Stimulated activated naive CD8-positive, alpha-beta T cell treated with anti-CD3 and anti-CD28 coated beads, Interleukin-15, amount 100 ng/mL, for 72 hours (primary cell): ENCODE measurements around the gene FXN.
A peak's percentile ranks its signal among the peaks of the same experiment; 100 is the strongest.
"Not testable (repeated sequence)": the region's sequence is repeated elsewhere in the genome, so short reads cannot be mapped to it uniquely, and the experiment has no call there.

Experiments
- ATAC-seq: fragments of 150-1000 bp; cut with Tn5 transposase; 2 replicates; pipeline ENCODE4 v1.10.0; 2021; ENCODE audit warnings: mild to moderate bottlenecking, moderate library complexity
- DNase-seq, 2 donors: peaks; one replicate each; pipeline ENCODE4 v3.0.0; 2021 to 2022
- H3K27ac Mint-ChIP-seq, 2 donors: one replicate each; pipeline ENCODE4 v1.8.0; 2022; ENCODE audit warnings: mild to moderate bottlenecking in 2 of 2, mixed read lengths in 2 of 2, moderate library complexity in 2 of 2
- H3K27me3 Mint-ChIP-seq: one replicate; pipeline ENCODE4 v1.8.0; 2022; ENCODE audit warnings: mixed read lengths
- H3K4me1 Mint-ChIP-seq: one replicate; pipeline ENCODE4 v1.8.0; 2022; ENCODE audit warnings: mild to moderate bottlenecking, mixed read lengths
- H3K4me3 Mint-ChIP-seq, 2 donors: one replicate each; pipeline ENCODE4 v1.8.0; 2022; ENCODE audit warnings: mild to moderate bottlenecking in 2 of 2, mixed read lengths in 2 of 2, moderate library complexity in 1 of 2
- H3K9me3 Mint-ChIP-seq, 2 donors: one replicate each; pipeline ENCODE4 v1.8.0; 2022; ENCODE audit warnings: mixed read lengths in 2 of 2

The FXN gene

DNA sequence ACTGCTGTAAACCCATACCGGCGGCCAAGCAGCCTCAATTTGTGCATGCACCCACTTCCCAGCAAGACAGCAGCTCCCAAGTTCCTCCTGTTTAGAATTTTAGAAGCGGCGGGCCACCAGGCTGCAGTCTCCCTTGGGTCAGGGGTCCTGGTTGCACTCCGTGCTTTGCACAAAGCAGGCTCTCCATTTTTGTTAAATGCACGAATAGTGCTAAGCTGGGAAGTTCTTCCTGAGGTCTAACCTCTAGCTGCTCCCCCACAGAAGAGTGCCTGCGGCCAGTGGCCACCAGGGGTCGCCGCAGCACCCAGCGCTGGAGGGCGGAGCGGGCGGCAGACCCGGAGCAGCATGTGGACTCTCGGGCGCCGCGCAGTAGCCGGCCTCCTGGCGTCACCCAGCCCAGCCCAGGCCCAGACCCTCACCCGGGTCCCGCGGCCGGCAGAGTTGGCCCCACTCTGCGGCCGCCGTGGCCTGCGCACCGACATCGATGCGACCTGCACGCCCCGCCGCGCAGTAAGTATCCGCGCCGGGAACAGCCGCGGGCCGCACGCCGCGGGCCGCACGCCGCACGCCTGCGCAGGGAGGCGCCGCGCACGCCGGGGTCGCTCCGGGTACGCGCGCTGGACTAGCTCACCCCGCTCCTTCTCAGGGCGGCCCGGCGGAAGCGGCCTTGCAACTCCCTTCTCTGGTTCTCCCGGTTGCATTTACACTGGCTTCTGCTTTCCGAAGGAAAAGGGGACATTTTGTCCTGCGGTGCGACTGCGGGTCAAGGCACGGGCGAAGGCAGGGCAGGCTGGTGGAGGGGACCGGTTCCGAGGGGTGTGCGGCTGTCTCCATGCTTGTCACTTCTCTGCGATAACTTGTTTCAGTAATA lies at the start of gene FXN:
Gene FXN (plus strand): TSS at position 315 of the 871 bp plus-strand sequence. CDS start 31 bp downstream, at position 346.
- H3K4me1 Mint-ChIP-seq = peaks cover 16% of the 10 kb centered on the region
- peak; percentile 95 for ATAC-seq

DNA sequence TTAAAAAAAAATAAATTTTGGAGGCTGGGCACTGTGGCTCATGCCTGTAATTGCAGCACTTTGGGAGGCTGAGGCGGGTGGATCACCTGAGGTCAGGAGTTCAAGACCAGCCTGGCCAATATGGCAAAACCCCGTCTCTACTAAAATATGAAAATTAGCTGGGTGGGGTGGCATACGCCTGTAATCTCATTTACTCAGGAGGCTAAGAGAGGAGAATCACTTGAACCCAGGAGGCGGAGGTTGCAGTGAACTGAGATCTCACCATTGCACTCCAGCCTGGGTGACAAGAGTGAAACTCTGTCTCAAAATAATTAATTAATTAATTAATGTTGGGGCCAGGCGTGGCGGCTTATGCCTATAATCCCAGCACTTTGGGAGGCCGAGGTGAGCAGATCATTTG lies 48.6 kb upstream of the FXN start:
- not testable (repeated sequence) for H3K27ac Mint-ChIP-seq, H3K4me1 Mint-ChIP-seq, DNase-seq, H3K27me3 Mint-ChIP-seq, H3K9me3 Mint-ChIP-seq, H3K4me3 Mint-ChIP-seq, ATAC-seq

More for the DNA sequence above, at the start of gene FXN:
- no peaks in the 10 kb centered on the region for H3K27me3 Mint-ChIP-seq
- DNase-seq = peak; percentile 86 to 87
- H3K9me3 Mint-ChIP-seq = no peaks in the 10 kb centered on the region
- peak within 1 kb of the TSS; percentile 91 to 96 for H3K27ac Mint-ChIP-seq
- peak within 1 kb of the TSS; percentile 96 to 97 for H3K4me3 Mint-ChIP-seq

DNA sequence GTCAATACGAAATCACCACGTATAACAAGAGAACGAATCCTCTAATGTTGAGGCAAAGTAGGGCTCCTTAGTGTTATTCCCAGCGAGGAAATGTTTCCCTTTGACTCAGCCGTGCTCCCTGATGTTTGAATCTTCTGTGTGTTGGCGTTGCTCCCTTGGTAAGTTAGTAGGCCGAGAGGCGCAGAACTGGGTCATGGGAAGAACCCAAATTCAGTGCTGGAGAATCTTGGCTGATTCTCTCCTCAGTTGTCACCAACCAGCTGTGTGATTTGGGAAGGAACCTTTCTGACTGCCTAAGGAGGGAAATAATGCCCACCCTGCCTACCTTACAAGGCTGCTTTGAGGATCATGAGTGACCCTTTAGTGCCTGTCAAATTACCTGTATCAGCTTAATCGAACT lies 44.1 kb upstream of the FXN start:
- Mint-ChIP-seq H3K27ac (no peak overlapping the region), H3K9me3 (no peaks in the 10 kb centered on the region), H3K27me3 (no peaks in the 10 kb centered on the region), H3K4me3 (no peak overlapping the region), H3K4me1 (peaks cover 5% of the 10 kb centered on the region)
- DNase-seq = no peak
- no peak for ATAC-seq

DNA sequence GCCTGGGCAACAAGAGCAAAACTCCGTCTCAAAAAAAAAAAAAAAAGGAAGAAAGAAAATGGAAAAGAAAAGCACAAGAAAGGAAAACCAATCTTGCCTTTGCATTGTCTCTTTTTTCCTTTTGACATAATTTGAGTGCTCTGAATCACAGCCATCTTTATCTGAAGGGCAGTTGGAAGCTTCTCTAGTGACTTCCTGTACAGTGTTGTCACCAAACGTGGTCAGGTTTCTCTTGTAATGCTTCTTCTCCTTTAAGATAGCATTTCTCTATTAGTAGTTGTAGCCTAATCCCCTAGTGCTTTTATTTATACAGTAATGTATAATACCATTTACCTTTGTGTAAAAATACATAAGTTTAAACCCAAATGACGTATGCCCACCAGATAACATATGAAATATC lies 39.8 kb upstream of the FXN start:
- no peaks in the 10 kb centered on the region for H3K9me3 Mint-ChIP-seq
- DNase-seq = no peak
- H3K27ac Mint-ChIP-seq = no peak overlapping the region
- no peak overlapping the region for H3K4me3 Mint-ChIP-seq
- H3K27me3 Mint-ChIP-seq = no peaks in the 10 kb centered on the region
- peaks cover 17% of the 10 kb centered on the region for H3K4me1 Mint-ChIP-seq
- ATAC-seq = no peak

DNA sequence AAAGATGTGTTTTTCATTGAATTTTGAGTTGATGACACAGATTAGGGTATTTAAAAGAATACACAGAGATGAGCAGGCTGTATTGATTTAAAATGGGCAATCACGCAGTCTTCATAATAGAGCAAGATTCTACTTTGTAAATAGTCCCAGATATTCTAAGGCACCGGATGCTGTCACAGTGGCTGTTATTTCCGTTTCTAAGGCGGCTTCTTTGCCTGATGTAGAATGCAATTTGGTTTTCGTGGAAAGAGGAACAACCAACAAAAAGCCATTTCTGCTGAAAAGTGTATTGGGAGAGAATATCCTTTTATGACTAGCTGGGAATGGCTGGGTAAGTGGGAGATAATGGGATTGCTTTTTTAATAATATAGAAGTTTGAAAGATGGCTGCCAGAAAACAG lies 39.1 kb upstream of the FXN start:
- Mint-ChIP-seq H3K27ac (peak overlapping the region; percentile 50 to 75), H3K27me3 (no peaks in the 10 kb centered on the region), H3K4me3 (peak overlapping the region; percentile 39 to 49), H3K4me1 (peaks cover 17% of the 10 kb centered on the region), H3K9me3 (no peaks in the 10 kb centered on the region)
- no peak for DNase-seq
- ATAC-seq = no peak

DNA sequence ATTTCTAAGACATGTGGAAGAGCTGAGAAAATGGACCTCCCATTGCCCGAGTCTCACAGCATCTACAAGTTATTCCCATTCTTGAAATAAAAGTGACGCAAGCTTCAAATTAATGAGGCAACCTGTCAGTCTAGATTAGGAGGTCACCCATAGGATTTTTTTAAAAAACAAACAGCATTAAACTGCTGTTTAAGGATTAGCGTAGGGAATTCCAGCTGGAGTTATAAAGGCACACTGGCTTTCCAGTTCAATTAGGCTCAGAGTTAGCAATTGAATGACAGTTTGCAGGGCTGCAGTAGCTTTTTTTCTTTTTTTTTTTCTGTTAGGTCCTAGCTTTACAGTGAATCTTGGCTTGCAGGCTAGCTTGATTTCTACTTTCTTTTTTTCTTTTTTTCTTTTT lies 37.9 kb upstream of the FXN start:
- Mint-ChIP-seq H3K27me3 (no peaks in the 10 kb centered on the region), H3K4me3 (no peak overlapping the region), H3K9me3 (no peaks in the 10 kb centered on the region), H3K27ac (peak overlapping the region in 1 of 2 donors; percentile 71), H3K4me1 (peaks cover 17% of the 10 kb centered on the region)
- ATAC-seq (no peak), DNase-seq (no peak)

DNA sequence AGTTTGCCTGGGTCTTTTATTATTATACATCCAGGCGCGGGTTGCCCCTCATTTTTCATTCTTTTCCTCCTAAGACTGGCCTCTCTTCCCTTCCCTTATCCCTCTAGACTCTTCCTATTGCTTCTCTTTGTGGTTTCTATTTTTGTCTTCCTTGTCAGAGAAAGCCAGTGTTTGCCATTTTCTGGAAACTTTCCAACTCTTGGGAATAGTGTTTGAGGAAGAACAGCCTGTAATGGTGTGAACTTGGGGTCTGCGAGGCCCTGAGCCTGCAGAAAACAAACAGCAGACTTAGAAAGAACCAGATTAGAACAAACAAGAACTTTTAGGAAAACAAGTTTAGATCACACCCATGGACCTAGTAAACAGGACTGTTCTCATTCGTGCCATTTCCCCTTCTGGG lies 37.2 kb upstream of the FXN start:
- Mint-ChIP-seq H3K9me3 (no peaks in the 10 kb centered on the region), H3K4me1 (peaks cover 17% of the 10 kb centered on the region), H3K27me3 (no peaks in the 10 kb centered on the region), H3K4me3 (no peak overlapping the region), H3K27ac (no peak overlapping the region)
- no peak for DNase-seq
- no peak for ATAC-seq

DNA sequence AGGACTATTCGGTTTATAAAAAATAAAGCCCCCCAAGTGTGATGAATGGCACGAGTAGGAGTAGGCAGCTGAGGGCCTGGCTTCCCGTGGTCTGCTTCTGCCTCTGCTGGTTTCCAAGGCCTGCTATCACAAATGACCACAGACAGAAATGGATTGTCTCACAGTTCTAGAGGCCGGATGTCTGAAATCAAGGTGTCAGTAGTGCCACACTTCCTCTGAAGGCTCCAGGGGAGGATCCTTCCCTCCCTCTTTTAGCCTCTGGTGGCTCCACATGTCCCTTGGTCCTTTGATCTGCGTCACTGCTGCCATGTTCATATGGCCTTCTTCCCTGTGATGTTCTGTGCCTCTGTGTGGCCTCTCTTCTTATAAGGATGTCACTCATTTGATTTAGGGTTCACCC lies 36.7 kb upstream of the FXN start:
- H3K27me3 Mint-ChIP-seq = no peaks in the 10 kb centered on the region
- H3K4me1 Mint-ChIP-seq = peaks cover 17% of the 10 kb centered on the region
- no peaks in the 10 kb centered on the region for H3K9me3 Mint-ChIP-seq
- ATAC-seq (peak; percentile 21), DNase-seq (no peak)
- H3K4me3 Mint-ChIP-seq = no peak overlapping the region
- no peak overlapping the region for H3K27ac Mint-ChIP-seq

DNA sequence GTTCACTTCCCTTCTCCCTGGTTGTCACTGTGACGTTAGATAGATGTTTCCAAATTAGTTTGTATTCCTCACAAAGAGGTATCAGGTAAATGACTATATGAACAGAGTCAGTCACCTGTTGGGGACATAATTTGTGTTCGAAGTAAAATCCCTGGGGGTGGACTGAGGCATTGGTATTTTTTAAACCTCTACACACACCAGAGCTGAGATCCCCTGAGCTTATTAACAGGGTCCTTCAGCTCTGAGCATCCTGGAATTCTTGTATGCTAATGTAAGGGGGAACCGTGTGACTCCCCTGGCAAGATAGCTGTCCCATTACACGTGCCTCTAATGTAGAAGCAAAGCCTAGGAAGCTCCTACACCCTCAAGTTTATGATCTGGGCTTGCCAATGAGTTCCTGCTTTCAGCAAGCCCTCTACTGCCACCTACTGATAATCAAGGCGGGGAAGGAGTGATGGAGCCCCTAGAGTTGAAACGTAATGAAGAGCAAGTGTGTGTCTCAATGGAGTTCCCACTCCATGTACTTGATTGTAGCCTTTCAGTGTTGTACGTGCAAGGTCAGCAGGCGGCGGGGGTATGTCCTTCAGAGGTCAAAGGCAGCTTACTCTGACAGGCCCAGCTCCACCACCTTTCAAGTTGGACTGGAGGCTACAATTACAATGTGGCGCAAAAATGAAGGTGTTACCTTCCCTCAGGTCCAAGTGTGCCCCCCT lies 36.0 kb upstream of the FXN start:
- Mint-ChIP-seq H3K4me3 (no peak overlapping the region), H3K4me1 (peaks cover 17% of the 10 kb centered on the region), H3K27me3 (no peaks in the 10 kb centered on the region), H3K27ac (no peak overlapping the region), H3K9me3 (no peaks in the 10 kb centered on the region)
- DNase-seq (peak; percentile 52 to 68), ATAC-seq (peak; percentile 90)

DNA sequence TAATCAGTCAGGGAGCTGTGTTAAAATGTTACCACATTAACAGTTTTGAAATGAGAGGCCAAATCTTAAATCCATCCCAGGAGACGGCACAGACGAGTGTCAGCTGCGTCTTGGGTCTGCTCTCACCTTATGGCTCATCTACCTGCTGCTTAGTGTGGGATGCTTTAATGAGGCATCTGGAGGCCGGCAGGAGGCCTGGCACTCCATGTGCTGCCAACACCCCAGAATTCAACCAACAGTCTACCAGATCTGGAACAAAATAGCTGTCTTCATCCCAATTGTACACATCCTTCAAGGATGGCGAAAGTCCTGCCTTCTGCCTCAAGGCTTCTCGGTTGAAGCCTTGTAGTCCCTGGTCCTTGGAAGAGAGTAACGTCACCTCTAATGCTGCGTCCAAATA lies 33.6 kb upstream of the FXN start:
- no peak overlapping the region for H3K27ac Mint-ChIP-seq
- H3K9me3 Mint-ChIP-seq = no peaks in the 10 kb centered on the region
- ATAC-seq (no peak), DNase-seq (no peak)
- H3K27me3 Mint-ChIP-seq = no peaks in the 10 kb centered on the region
- peaks cover 9% of the 10 kb centered on the region for H3K4me1 Mint-ChIP-seq
- no peak overlapping the region for H3K4me3 Mint-ChIP-seq

DNA sequence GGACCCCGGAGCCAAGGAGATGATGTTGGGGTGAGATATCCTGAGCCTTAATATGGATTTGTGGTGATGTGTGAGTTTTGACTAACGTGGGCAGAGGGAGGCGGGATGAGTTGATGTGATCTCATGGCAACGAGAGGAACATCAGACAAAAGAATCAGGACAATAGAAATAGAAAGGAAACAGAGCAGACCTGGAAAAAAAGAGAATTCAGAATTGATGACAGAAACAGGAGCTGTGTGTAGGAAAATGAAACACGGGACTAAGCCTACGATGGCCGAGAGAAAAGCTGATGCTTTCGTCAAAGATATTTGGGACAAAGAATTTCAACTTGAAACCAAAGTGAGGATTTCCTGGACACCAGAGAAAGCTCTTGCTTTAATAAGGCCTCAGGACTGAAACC lies 32.5 kb upstream of the FXN start:
- ATAC-seq = no peak
- H3K9me3 Mint-ChIP-seq = no peaks in the 10 kb centered on the region
- H3K27ac Mint-ChIP-seq = no peak overlapping the region
- no peak for DNase-seq
- H3K27me3 Mint-ChIP-seq = no peaks in the 10 kb centered on the region
- H3K4me1 Mint-ChIP-seq = peaks cover 9% of the 10 kb centered on the region
- H3K4me3 Mint-ChIP-seq = no peak overlapping the region

DNA sequence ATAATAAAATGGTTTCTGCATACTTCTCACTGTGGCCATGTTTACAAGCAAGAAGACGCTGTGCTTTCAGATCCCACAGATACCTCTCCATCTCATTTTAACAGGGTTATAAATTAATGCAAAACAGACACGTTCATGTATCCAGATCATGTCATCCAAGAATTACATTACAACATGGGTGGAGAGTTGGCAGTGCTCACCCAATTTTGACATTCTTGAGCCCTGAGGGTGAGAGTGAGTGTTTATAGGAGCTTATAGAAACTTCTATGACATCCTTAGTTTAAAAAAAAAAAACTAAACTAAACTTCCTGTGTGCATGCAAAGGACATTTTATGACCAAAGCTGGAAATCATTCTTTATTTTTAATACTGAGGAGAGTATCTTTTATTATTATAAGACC lies 30.7 kb upstream of the FXN start:
- H3K27ac Mint-ChIP-seq = no peak overlapping the region
- H3K27me3 Mint-ChIP-seq = no peaks in the 10 kb centered on the region
- ATAC-seq (no peak), DNase-seq (no peak)
- H3K9me3 Mint-ChIP-seq = no peaks in the 10 kb centered on the region
- no peak overlapping the region for H3K4me3 Mint-ChIP-seq
- H3K4me1 Mint-ChIP-seq = no peaks in the 10 kb centered on the region

DNA sequence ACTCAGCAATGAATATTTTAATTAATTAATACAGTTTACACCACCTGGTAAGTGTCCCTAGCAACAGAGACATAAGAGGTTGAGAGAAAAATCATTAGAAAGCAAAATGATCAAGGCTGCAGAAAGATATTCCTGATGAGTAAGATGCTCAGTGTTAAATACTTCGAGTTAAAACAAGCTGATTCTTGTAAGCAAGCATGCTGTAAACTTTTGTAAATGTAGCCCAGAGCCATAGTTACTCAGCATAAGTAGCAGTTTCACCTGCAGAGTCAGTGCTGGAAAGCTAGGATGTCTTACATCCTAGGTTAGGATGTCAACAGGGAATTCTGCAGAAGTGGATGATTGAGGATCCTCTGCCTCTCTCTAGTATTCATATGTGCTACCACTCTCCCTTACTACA lies 25.8 kb upstream of the FXN start:
- no peak for ATAC-seq

DNA sequence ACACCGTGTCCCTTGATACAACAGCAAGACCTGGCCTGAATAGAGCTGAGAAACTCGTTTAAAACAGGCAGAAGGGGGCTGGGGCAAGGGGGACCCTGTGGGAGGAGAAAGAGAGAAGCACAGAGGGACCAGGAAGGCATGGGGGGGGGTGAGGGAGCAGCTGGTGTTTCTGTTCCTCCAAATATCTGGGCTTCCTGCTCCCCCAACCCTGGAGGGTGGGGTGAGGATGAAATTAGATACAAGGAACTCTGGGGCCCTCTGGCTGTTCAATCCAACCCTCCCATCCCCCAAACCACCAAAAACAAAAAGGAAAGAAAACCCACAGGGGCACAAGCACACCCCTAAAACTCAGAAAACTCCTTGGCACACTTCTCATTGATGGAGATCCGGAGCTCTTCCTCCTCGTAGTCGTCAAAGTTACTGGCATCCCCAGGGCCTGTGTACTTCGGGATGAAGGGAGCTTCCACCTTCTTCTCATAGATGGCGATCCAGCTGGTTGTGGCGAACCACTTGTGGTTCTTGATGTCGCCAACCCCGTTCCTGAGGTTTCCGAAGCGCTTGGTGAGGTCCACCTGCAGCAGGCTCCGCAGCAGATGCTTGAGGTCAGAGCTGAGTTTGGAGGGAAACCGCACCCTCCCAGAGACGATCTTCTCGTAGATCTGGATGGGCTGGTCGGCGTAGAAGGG lies 22.7 kb upstream of the FXN start:
- H3K4me3 Mint-ChIP-seq = no peak overlapping the region
- peaks cover 36% of the 10 kb centered on the region for H3K27me3 Mint-ChIP-seq
- peak overlapping the region in 1 of 2 donors; percentile 42 for H3K27ac Mint-ChIP-seq
- DNase-seq (no peak), ATAC-seq (peak; percentile 35)
- H3K9me3 Mint-ChIP-seq = no peaks in the 10 kb centered on the region
- H3K4me1 Mint-ChIP-seq = peaks cover 8% of the 10 kb centered on the region

More for the DNA sequence above, 25.8 kb upstream of the FXN start:
- Mint-ChIP-seq H3K4me1 (peaks cover 8% of the 10 kb centered on the region), H3K9me3 (no peaks in the 10 kb centered on the region), H3K27me3 (peaks cover 36% of the 10 kb centered on the region), H3K27ac (no peak overlapping the region), H3K4me3 (no peak overlapping the region)
- no peak for DNase-seq

DNA sequence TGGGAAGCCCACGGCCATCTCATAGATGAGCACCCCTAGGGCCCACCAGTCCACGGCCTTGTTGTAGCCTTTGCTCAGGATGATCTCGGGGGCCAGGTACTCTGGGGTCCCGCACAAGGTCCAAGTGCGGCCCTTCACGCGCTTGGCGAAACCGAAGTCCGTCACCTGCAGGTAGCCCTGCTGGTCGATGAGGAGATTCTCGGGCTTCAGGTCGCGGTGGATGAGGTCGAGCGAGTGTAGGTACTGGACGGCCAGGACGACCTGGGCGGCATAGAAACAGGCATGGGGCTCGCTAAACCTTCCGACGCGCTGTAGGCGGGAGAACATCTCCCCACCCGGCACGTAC lies 22.2 kb upstream of the FXN start:
- no peak for ATAC-seq
- Mint-ChIP-seq H3K4me1 (peaks cover 8% of the 10 kb centered on the region), H3K9me3 (no peaks in the 10 kb centered on the region), H3K27ac (no peak overlapping the region), H3K4me3 (no peak overlapping the region), H3K27me3 (peaks cover 36% of the 10 kb centered on the region)
- no peak for DNase-seq

DNA sequence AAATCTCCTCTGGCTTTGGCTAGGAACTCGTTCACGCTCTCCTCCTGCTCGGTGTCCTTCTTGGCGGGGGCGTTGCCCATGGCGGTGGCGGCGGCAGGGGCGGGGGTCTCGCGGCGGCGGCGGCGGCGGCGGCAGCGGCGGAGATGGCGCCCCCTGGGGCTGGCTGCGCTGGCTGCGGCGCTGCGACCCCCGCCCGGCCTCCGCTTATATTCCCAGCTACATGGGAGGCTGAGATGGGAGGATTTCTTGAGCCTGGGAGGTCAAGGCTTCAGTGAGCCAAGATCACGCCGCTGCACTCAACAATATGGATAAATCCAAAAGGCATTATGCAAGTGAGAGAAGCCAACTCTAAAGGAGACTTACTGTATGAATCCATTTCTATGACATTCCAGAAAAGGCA lies 21.5 kb upstream of the FXN start, which contains the start of gene PRKACG:
Gene PRKACG (minus strand): TSS at position 101 of the 400 bp plus-strand sequence. CDS start 21 bp downstream, at position 80.
- DNase-seq = no peak
- ATAC-seq = no peak
- Mint-ChIP-seq H3K27me3 (peaks cover 36% of the 10 kb centered on the region), H3K4me3 (no peak within 1 kb of the TSS), H3K9me3 (no peaks in the 10 kb centered on the region), H3K4me1 (peaks cover 8% of the 10 kb centered on the region), H3K27ac (no peak within 1 kb of the TSS)
